SK-N-MC (cell line): ENCODE results near the gene HSPA1A.

Source experiments
- EZH2 ChIP-seq: fragments of 200-600 bp; sonication (generic); IDR thresholded peaks from one replicate; pipeline ENCODE4 v1.6.1; 2017; ENCODE audit warnings: antibody characterized with exemption
- FOXP2 ChIP-seq: optimal IDR thresholded peaks from 2 replicates; pipeline ENCODE3; 2011; ENCODE audit warnings: mild to moderate bottlenecking, moderate library complexity; ENCODE audit not compliant: insufficient read depth; ENCODE audit errors: extremely low read length, control extremely low read depth
- POLR2AphosphoS5 ChIP-seq: IDR thresholded peaks from 2 replicates; pipeline ENCODE4 v1.6.1; 2012; ENCODE audit warnings: mild to moderate bottlenecking, low read depth, low read length, borderline replicate concordance

GRCh38 chr6:31791324-31792089, 23.8 kb upstream of the HSPA1A start:
- TF ChIP-seq EZH2 (no peak), POLR2AphosphoS5 (no peak), FOXP2 (no peak)
